GM19455 (cell line): ENCODE measurements around the gene TEX14.
"Not testable (repeated sequence)": the region's sequence is repeated elsewhere in the genome, so short reads cannot be mapped to it uniquely, and the experiment has no call there.

Experiments
- ATAC-seq: cut with Tn5 transposase; IDR thresholded peaks from one replicate; pipeline ENCODE4 v1.9.1; 2021; ENCODE audit not compliant: unreplicated experiment

TEX14 gene

GRCh38 chr17:58568044-58568799, 123.6 kb downstream of the TEX14 start:
- ATAC-seq, result no peak

GRCh38 chr17:58565389-58566311, 126.2 kb downstream of the TEX14 start:
- no peak for ATAC-seq

GRCh38 chr17:58564971-58565370, 126.9 kb downstream of the TEX14 start:
- no peak for ATAC-seq

GRCh38 chr17:58564243-58564642, 127.6 kb downstream of the TEX14 start:
- ATAC-seq, result no peak

- ATAC-seq, result no peak
Measured at GRCh38 chr17:58560511-58560910, 131.3 kb downstream of the TEX14 start.

- no peak for ATAC-seq
Measured at GRCh38 chr17:58557981-58558380, 133.9 kb downstream of the TEX14 start.

- no peak for ATAC-seq
Measured at GRCh38 chr17:58556833-58557250, 135.0 kb downstream of the TEX14 start.

- ATAC-seq, result not testable (repeated sequence)
Measured at GRCh38 chr17:58555109-58555508, 136.7 kb downstream of the TEX14 start.

- ATAC-seq, result no peak
Measured at GRCh38 chr17:58541249-58541648, 150.6 kb downstream of the TEX14 start.

- ATAC-seq, result no peak
Measured at GRCh38 chr17:58539698-58540097, 152.1 kb downstream of the TEX14 start.

GRCh38 chr17:58538811-58539409, 152.9 kb downstream of the TEX14 start:
- ATAC-seq, result no peak

GRCh38 chr17:58537266-58537665, 154.6 kb downstream of the TEX14 start:
- ATAC-seq, result no peak

GRCh38 chr17:58536542-58536941, 155.3 kb downstream of the TEX14 start:
- no peak for ATAC-seq

GRCh38 chr17:58535431-58535830, 156.4 kb downstream of the TEX14 start:
- ATAC-seq, result no peak

- no peak for ATAC-seq
Measured at GRCh38 chr17:58534901-58535421, 156.9 kb downstream of the TEX14 start.

GRCh38 chr17:58534331-58534730, 157.5 kb downstream of the TEX14 start:
- no peak for ATAC-seq

GRCh38 chr17:58533616-58534188, 158.1 kb downstream of the TEX14 start:
- ATAC-seq, result no peak

GRCh38 chr17:58532555-58532951, 159.3 kb downstream of the TEX14 start:
- ATAC-seq, result no peak

GRCh38 chr17:58531661-58532554, 159.9 kb downstream of the TEX14 start:
- no peak for ATAC-seq

- ATAC-seq, result no peak
Measured at GRCh38 chr17:58531122-58531521, 160.7 kb downstream of the TEX14 start.
